Measurements from ENCODE around the gene ANKRD63.

DNA sequence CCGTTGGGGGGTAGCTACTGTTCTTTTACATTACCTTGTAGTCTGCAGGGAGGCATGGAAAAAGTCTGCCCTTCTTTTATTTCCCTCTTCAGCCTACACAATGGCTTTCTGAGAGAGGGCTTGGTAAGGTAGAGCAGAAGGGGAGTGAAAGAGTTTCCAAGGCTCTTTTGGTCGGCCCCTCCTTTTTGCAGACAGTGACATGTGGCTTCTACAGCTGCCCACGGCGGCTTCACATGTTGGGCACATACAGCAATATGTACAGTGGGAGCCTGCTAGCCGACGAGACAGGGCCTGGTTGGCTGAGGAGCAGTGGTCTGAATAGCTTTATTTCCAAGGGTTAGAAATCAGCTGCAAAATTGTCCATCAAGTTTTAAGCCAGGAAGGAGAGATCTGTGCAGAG is 44.6 kb upstream of the ANKRD63 start:
- TF ChIP-seq, protein P1, sequence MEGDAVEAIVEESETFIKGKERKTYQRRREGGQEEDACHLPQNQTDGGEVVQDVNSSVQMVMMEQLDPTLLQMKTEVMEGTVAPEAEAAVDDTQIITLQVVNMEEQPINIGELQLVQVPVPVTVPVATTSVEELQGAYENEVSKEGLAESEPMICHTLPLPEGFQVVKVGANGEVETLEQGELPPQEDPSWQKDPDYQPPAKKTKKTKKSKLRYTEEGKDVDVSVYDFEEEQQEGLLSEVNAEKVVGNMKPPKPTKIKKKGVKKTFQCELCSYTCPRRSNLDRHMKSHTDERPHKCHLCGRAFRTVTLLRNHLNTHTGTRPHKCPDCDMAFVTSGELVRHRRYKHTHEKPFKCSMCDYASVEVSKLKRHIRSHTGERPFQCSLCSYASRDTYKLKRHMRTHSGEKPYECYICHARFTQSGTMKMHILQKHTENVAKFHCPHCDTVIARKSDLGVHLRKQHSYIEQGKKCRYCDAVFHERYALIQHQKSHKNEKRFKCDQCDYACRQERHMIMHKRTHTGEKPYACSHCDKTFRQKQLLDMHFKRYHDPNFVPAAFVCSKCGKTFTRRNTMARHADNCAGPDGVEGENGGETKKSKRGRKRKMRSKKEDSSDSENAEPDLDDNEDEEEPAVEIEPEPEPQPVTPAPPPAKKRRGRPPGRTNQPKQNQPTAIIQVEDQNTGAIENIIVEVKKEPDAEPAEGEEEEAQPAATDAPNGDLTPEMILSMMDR (IDR thresholded peaks at IDR 0.05) = no peak
- TF ChIP-seq EZH2 (IDR thresholded peaks at IDR 0.05; ENCODE audit: borderline replicate concordance, insufficient read depth, low read depth, low read length, poor library complexity, severe bottlenecking) = no peak

Data from B cell (primary cell).